H9 (cell line): ENCODE data around the gene EIF4E1B. TPM values are rescaled to one million over a fixed set of nuclear protein-coding genes. Genes with fewer than 3 reads are reported as not detected.

Experiments used
- DNase-seq: peaks from one replicate; pipeline ENCODE4 v3.0.0-alpha.2; 2017
- H2AFZ ChIP-seq: one replicate; pipeline ENCODE4 v1.6.1; 2013; ENCODE audit warnings: mild to moderate bottlenecking, low read length, control low read depth, moderate library complexity
- H2AK5ac ChIP-seq: 2 replicates; pipeline ENCODE4 v1.6.1; 2013; ENCODE audit warnings: low read length, control low read depth, mixed read lengths; ENCODE audit not compliant: insufficient read length
- H2BK120ac ChIP-seq: one replicate; pipeline ENCODE4 v1.6.1; 2013; ENCODE audit warnings: low read depth, mild to moderate bottlenecking, low read length, control low read depth, inconsistent platforms; ENCODE audit not compliant: poor library complexity, severe bottlenecking
- H2BK12ac ChIP-seq: 2 replicates; pipeline ENCODE4 v1.6.1; 2013; ENCODE audit warnings: low read length, control low read depth, mixed read lengths, low read depth; ENCODE audit not compliant: insufficient read length
- H2BK15ac ChIP-seq: 2 replicates; pipeline ENCODE4 v1.6.1; 2013; ENCODE audit warnings: low read depth, low read length, control low read depth
- H2BK20ac ChIP-seq: one replicate; pipeline ENCODE4 v1.6.1; 2013; ENCODE audit warnings: low read depth, mild to moderate bottlenecking, low read length, control low read depth, inconsistent platforms; ENCODE audit not compliant: poor library complexity, severe bottlenecking
- H2BK5ac ChIP-seq: 2 replicates; pipeline ENCODE4 v1.6.1; 2013; ENCODE audit warnings: low read length, control low read depth, mixed read lengths; ENCODE audit not compliant: insufficient read length
- H3K14ac ChIP-seq: 2 replicates; pipeline ENCODE4 v1.6.1; 2013; ENCODE audit warnings: low read length, control low read depth; ENCODE audit not compliant: insufficient read depth
- H3K18ac ChIP-seq: 2 replicates; pipeline ENCODE4 v1.6.1; 2013; ENCODE audit warnings: low read depth, mild to moderate bottlenecking, mixed read lengths, low read length, control low read depth; ENCODE audit not compliant: insufficient read length
- H3K23ac ChIP-seq: 2 replicates; pipeline ENCODE4 v1.6.1; 2013; ENCODE audit warnings: low read length, control low read depth, mixed read lengths, low read depth; ENCODE audit not compliant: insufficient read length
- H3K23me2 ChIP-seq: 2 replicates; pipeline ENCODE4 v1.6.1; 2013; ENCODE audit warnings: low read depth, mild to moderate bottlenecking, mixed read lengths, low read length, control low read depth; ENCODE audit not compliant: insufficient read length, poor library complexity, severe bottlenecking
- H3K27ac ChIP-seq: 2 replicates; pipeline ENCODE4 v1.5.1; 2013; ENCODE audit warnings: low read length, control low read depth, mixed read lengths, low read depth; ENCODE audit not compliant: insufficient read length
- H3K27me3 ChIP-seq: 2 replicates; pipeline ENCODE4 v1.6.1; 2013; ENCODE audit warnings: low read length, control low read depth, inconsistent platforms; ENCODE audit not compliant: insufficient read depth
- H3K4ac ChIP-seq: 2 replicates; pipeline ENCODE4 v1.6.1; 2013; ENCODE audit warnings: low read depth, mild to moderate bottlenecking, control low read depth, inconsistent platforms, low read length, moderate library complexity
- H3K4me1 ChIP-seq: 2 replicates; pipeline ENCODE4 v1.6.1; 2013; ENCODE audit warnings: low read length, control low read depth, inconsistent platforms; ENCODE audit not compliant: insufficient read depth
- H3K4me2 ChIP-seq: 2 replicates; pipeline ENCODE4 v1.6.1; 2013; ENCODE audit warnings: low read length, control low read depth, mixed read lengths; ENCODE audit not compliant: insufficient read length, insufficient read depth
- H3K56ac ChIP-seq: 2 replicates; pipeline ENCODE4 v1.6.1; 2013; ENCODE audit warnings: low read depth, mild to moderate bottlenecking, mixed read lengths, low read length, control low read depth; ENCODE audit not compliant: insufficient read length
- H3K79me1 ChIP-seq: 2 replicates; pipeline ENCODE4 v1.6.1; 2013; ENCODE audit warnings: low read depth, mild to moderate bottlenecking, moderate library complexity, low read length, control low read depth, inconsistent platforms; ENCODE audit not compliant: insufficient read depth, poor library complexity, severe bottlenecking
- H3K79me2 ChIP-seq: 2 replicates; pipeline ENCODE4 v1.6.1; 2013; ENCODE audit warnings: low read length, control low read depth, inconsistent platforms; ENCODE audit not compliant: insufficient read depth
- H3K9ac ChIP-seq: 2 replicates; pipeline ENCODE4 v1.6.1; 2013; ENCODE audit warnings: low read length, control low read depth, mixed read lengths; ENCODE audit not compliant: insufficient read length; ENCODE audit errors: extremely low read depth
- H3K9me3 ChIP-seq: one replicate; pipeline ENCODE4 v1.6.1; 2013; ENCODE audit warnings: low read depth, low read length, inconsistent platforms; ENCODE audit not compliant: control insufficient read depth
- H3T11ph ChIP-seq: one replicate; pipeline ENCODE4 v1.6.1; 2013; ENCODE audit warnings: mild to moderate bottlenecking, low read length, control low read depth, inconsistent platforms
- H4K20me1 ChIP-seq: one replicate; pipeline ENCODE4 v1.6.1; 2013; ENCODE audit not compliant: control insufficient read depth, insufficient read length, insufficient read depth
- H4K5ac ChIP-seq: 2 replicates; pipeline ENCODE4 v1.6.1; 2013; ENCODE audit warnings: low read depth, mild to moderate bottlenecking, mixed read lengths, low read length, control low read depth; ENCODE audit not compliant: insufficient read length
- H4K8ac ChIP-seq: replicated peaks from 2 replicates; pipeline ENCODE4 v1.6.1; 2013; ENCODE audit warnings: low read length, control low read depth, mixed read lengths, low read depth; ENCODE audit not compliant: insufficient read length
- H4K91ac ChIP-seq: 2 replicates; pipeline ENCODE4 v1.6.1; 2013; ENCODE audit warnings: low read depth, mild to moderate bottlenecking, moderate library complexity, mixed read lengths, low read length, control low read depth; ENCODE audit not compliant: insufficient read length
- H3K27ac Mint-ChIP-seq, 3 experiments: 2 replicates in 2 of 3; 3 replicates in 1 of 3; pipeline ENCODE4 v1.8.0; 2020 to 2021; ENCODE audit warnings: mixed read lengths in 3 of 3, mild to moderate bottlenecking in 1 of 3, moderate library complexity in 1 of 3
- H3K27me3 Mint-ChIP-seq: 2 replicates; pipeline ENCODE4 v1.8.0; 2021; ENCODE audit warnings: low read depth, mild to moderate bottlenecking, moderate library complexity, mixed read lengths
- H3K36me3 Mint-ChIP-seq, 3 experiments: 2 replicates in 2 of 3; 3 replicates in 1 of 3; pipeline ENCODE4 v1.8.0; 2020 to 2021; ENCODE audit warnings: low read depth in 3 of 3, mixed read lengths in 3 of 3; ENCODE audit not compliant: insufficient read depth in 1 of 3
- H3K4me1 Mint-ChIP-seq, 2 experiments: 2 replicates each; pipeline ENCODE4 v1.8.0; 2020; ENCODE audit warnings: mixed read lengths in 2 of 2
- H3K4me3 Mint-ChIP-seq, 2 experiments: 2 replicates in 1 of 2; 3 replicates in 1 of 2; pipeline ENCODE4 v1.8.0; 2020 to 2021; ENCODE audit warnings: mild to moderate bottlenecking in 2 of 2, mixed read lengths in 2 of 2, moderate library complexity in 1 of 2
- H3K9me3 Mint-ChIP-seq, 2 experiments: 2 replicates in 1 of 2; 3 replicates in 1 of 2; pipeline ENCODE4 v1.8.0; 2020; ENCODE audit warnings: mild to moderate bottlenecking in 2 of 2, mixed read lengths in 2 of 2, moderate library complexity in 1 of 2
- CTCF ChIP-seq: fragments of 200-600 bp; sonication (generic); conservative IDR thresholded peaks from 3 replicates; pipeline ENCODE4 v1.8.0; 2021; ENCODE audit warnings: antibody characterized with exemption, mild to moderate bottlenecking
- WGBS: extraction: QIAGEN DNeasy Blood & Tissue Kit; methylation state at CpG from one replicate; pipeline ENCODE4 v1.1.7; 2013; ENCODE audit warnings: missing lambda C conversion rate, low lambda C conversion rate, mixed read lengths; ENCODE audit not compliant: insufficient read length; ENCODE audit errors: extremely low coverage; 5-methylcytosine and 5-hydroxymethylcytosine counted together
- total RNA-seq: library from RNA; stranded (reverse); gene quantifications from 2 replicates; pipeline ENCODE4 v1.2.1, GENCODE V29; 2021

The EIF4E1B gene
- total RNA-seq, 1 experiment from 2014 or later: 1.3 TPM

- Mint-ChIP-seq H3K36me3 (peaks cover 0 to 13% (median 6%) of the 10 kb centered on the region in 3 experiments; a peak in 4 of 7 replicates), H3K27ac (no peak overlapping the region; a peak in 1 of 7 replicates), H3K27me3 (no peaks in the 10 kb centered on the region; the same call in 1 of the 2 replicates), H3K4me3 (no peak overlapping the region), H3K9me3 (peaks cover 4% of the 10 kb centered on the region in 2 experiments; a peak in 3 of 5 replicates), H3K4me1 (peaks cover 13 to 28% of the 10 kb centered on the region in 2 experiments)
- H3K27me3 ChIP-seq: no peaks in the 10 kb centered on the region
- no peak overlapping the region for H2BK20ac ChIP-seq
- no peak overlapping the region for H3K4me2 ChIP-seq
- no peak for DNase-seq
- no peak overlapping the region for H4K91ac ChIP-seq
- H3T11ph ChIP-seq: no peak overlapping the region
- H3K79me1 ChIP-seq: no peaks in the 10 kb centered on the region
- H2AFZ ChIP-seq: no peak overlapping the region
- H3K14ac ChIP-seq: no peak overlapping the region
- no peaks in the 10 kb centered on the region for H4K20me1 ChIP-seq
- no peak overlapping the region for H2BK15ac ChIP-seq
- H3K4ac ChIP-seq: no peak overlapping the region
- no peak overlapping the region for H3K56ac ChIP-seq
- no peaks in the 10 kb centered on the region for H3K9me3 ChIP-seq
- no peak overlapping the region for H4K8ac ChIP-seq
- no peak overlapping the region for H3K27ac ChIP-seq
- no peak overlapping the region for H2BK5ac ChIP-seq
- H3K23me2 ChIP-seq: no peaks in the 10 kb centered on the region
- H2BK120ac ChIP-seq: no peak overlapping the region
- H2AK5ac ChIP-seq: no peak overlapping the region
- no CpG with 5 or more reads among the region's 1 CpG for WGBS
- no peak overlapping the region for H3K9ac ChIP-seq
- no peak for TF ChIP-seq CTCF
- no peaks in the 10 kb centered on the region for H3K79me2 ChIP-seq
- H2BK12ac ChIP-seq: no peak overlapping the region
- H3K4me1 ChIP-seq: no peaks in the 10 kb centered on the region; the same call in 1 of the 2 replicates
- no peak overlapping the region for H3K18ac ChIP-seq
- no peak overlapping the region for H4K5ac ChIP-seq
- H3K23ac ChIP-seq: no peak overlapping the region
Measured at GRCh38 chr5:176660530-176660859, 30.0 kb downstream of the EIF4E1B start.
